RWPE1 (cell line): ENCODE measurements around the gene HSPA12A.

Experiments used
- CTCF ChIA-PET: fragments of 350-600 bp; sonication (Branson Sonifier 250); formaldehyde crosslinking; extraction: SDS; loops from one replicate; lab custom pipeline; 2021; lab: Yijun Ruan, JAX
- POLR2A ChIA-PET: fragments of 400-600 bp; formaldehyde crosslinking; extraction: SDS; loops from one replicate; lab custom pipeline; 2020; ENCODE audit warnings: antibody characterized with exemption; ENCODE audit not compliant: low non-redundant PET; lab: Yijun Ruan, JAX
- DNase-seq: peaks from one replicate; pipeline ENCODE4 v3.0.0; 2012; ENCODE audit warnings: low spot score
- H3K27ac ChIP-seq: fragments of 450-650 bp; 2 replicates; pipeline ENCODE4 v1.5.1; 2017
- TF ChIP-seq, protein P1 (sequence below): fragments of 450-650 bp; conservative IDR thresholded peaks from 2 replicates; pipeline ENCODE4 v1.5.1; 2017; ENCODE audit warnings: low read depth, mild to moderate bottlenecking

HSPA12A gene

DNA sequence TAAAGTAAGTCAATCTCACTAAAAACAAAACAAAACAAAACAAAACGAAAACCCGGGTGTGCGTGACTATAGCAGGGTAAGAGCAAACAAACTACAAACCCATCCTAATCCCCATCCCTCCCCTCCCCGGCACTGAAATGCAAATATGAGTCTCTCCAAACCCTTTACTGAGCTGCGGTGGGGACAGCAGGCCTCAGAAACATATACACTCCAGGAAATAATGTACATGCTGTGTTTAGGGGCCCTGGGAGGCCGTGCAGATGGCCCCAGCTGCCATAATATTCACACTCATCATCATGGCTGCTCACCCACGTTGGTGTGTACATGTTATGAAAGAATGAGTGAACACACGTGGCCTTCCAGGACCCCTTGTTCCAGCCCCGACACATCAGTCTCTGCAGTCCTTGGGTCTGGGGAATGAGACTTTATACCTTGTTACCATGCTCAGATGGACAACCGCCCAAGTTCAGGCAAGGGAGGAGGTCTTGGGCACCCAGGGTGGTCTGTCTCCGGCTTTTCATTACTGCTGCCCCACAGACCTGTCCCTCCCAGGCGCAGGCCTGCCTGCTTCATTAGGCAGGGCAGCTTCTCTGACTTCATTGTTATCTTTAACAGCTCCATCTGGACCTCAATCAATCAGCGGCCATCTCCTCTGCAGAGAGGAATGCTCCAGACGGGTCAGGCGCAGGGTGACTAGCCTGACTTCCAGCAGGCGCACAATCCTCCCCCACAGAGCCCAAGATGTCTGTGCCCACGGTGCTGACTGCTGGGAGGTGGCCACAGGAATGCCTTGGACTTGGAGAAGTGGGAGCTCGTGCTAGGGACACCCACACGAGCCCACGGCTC, 20.6 kb downstream of the HSPA12A start:
- ChIA-PET CTCF (no interaction called here), POLR2A (no interaction called here)
- H3K27ac ChIP-seq: no peak overlapping the region
- TF ChIP-seq, protein P1, sequence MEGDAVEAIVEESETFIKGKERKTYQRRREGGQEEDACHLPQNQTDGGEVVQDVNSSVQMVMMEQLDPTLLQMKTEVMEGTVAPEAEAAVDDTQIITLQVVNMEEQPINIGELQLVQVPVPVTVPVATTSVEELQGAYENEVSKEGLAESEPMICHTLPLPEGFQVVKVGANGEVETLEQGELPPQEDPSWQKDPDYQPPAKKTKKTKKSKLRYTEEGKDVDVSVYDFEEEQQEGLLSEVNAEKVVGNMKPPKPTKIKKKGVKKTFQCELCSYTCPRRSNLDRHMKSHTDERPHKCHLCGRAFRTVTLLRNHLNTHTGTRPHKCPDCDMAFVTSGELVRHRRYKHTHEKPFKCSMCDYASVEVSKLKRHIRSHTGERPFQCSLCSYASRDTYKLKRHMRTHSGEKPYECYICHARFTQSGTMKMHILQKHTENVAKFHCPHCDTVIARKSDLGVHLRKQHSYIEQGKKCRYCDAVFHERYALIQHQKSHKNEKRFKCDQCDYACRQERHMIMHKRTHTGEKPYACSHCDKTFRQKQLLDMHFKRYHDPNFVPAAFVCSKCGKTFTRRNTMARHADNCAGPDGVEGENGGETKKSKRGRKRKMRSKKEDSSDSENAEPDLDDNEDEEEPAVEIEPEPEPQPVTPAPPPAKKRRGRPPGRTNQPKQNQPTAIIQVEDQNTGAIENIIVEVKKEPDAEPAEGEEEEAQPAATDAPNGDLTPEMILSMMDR: no peak
- no peak for DNase-seq

DNA sequence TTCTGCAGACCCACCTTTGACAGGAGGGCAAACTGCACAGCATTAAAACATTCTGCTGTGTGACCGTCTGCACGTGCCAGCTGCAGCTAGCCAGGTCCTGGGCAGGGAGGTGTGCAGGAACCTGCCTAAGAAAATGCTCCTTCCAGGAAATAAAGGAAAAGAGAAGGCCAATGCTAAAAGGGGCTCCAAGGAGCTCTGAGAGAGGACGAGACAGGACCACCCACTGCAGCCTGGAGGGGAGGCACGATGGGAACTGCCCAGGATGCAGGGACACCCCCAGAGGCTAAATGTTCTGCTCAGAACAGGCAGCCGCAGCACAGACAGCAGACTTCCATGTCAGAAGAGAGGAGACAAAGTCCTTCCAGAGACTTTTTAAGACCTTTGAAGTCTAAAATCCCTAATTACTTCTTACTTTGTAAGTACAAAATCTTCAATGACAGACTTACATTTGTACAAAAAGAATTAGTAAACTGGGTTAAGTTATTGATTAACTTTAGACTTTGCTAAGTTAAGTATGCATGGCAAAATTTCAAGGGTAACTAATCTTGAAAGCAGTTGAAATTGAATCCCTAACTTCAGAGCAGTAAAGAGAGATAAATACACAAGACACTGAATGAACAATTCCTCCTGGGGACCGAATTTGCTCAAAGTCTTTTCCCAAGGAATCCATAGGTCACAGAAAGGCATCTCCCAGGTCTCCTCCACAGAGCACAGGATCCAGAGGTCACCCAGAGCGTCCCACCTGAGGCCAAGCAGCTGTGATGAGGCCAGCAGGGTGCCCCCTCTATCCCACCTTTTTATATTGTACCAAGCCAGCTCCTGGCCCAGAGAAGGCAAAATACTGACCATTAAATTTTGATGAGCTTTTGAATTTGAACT, 21.5 kb downstream of the HSPA12A start:
- DNase-seq: no peak
- no peak overlapping the region for H3K27ac ChIP-seq
- TF ChIP-seq, protein P1: no peak
- POLR2A ChIA-PET: no interaction called here
- CTCF ChIA-PET: interaction anchor here (0.6 kb wide), 1 partner anchor 198 kb away, joined by 3 read pairs; no protein-coding TSS in a partner anchor

DNA sequence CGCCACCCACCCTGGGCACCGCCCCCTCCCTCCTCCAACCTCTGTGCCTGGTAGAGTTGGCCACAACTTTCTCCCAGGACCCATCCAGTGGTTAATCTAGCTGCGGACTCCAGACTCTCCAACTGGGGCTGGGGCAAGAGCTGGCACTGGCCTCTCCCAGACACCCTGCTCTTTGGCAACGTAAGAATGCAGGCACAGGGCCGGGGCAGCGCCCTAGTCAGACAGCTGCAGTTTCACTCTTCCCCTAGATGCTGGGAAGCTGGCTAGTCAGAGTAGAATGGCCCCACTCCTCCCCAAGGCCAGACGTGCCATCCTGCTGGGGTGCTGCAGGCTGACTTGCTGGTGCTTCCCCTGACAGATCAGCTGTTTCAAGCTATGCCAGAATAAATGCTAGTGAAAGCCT, 22.1 kb downstream of the HSPA12A start:
- no peak overlapping the region for H3K27ac ChIP-seq
- POLR2A ChIA-PET: no interaction called here
- no peak for DNase-seq
- CTCF ChIA-PET: interaction anchor here (0.6 kb wide), 1 partner anchor 197 kb away, joined by 3 read pairs; no protein-coding TSS in a partner anchor
- TF ChIP-seq, protein P1: no peak

DNA sequence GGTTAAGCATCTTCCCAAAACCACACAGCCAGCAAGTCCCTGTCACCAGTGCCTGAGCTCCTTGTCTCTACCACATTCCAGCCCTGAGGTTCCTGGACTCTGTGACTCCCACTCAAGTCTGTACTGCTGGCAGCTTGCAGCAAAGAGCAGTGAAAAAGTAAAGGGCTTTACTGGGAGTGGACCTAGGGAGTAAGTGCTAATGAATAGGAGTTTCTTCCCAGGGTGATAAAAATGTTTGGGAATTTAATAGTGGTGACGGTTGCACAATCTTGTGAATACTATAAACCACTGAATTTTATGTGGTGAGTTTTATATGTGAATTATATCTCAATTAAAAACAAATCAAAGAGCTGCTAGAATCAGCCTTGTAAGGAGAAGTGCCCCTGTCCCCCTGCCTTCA, 22.6 kb downstream of the HSPA12A start:
- CTCF ChIA-PET: no interaction called here
- H3K27ac ChIP-seq: no peak overlapping the region
- POLR2A ChIA-PET: no interaction called here
- DNase-seq: no peak
- TF ChIP-seq, protein P1: no peak

DNA sequence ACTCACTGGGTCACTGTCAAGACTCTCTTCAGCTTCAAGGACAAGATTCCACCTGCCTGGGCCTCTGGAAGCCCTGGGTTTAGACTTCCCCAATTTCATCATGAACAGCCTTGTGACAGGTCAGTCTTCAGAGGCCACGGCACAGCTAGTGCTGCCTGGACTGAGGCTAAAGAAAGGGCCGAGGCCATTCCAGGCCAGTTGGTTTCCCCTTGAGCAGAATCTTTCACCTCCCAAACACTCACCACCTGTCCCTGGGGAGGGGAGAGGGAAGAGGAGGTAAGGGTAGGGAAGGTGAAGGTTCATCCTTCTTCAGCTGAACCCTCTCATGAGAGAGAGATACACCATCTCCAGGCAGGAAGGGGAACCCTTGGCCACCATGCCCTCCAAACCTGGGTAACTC, 24.3 kb downstream of the HSPA12A start:
- ChIA-PET POLR2A (no interaction called here), CTCF (no interaction called here)
- TF ChIP-seq, protein P1: no peak

DNA sequence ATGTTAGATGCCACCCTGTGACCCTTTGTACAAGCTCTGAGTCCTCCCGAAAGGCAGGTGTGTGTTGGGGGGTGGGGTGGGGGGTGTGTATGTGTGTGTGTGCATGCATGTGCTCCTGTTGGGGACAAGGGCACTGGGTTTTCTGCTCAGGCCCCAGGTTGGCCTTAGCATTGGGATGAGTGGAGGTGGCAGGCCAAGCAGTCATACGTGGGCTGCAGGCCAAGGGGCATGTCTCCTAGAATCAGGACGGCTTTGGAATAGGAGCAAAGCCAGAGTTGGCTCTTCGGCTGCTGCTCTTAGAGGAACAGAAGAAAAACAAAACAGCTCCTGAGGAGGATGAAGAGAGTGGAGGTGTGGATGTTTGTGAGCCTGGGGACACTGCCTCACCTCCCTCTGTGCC, 26.0 kb downstream of the HSPA12A start:
- POLR2A ChIA-PET: no interaction called here
- H3K27ac ChIP-seq: no peak overlapping the region
- DNase-seq: no peak
- CTCF ChIA-PET: no interaction called here
- TF ChIP-seq, protein P1: no peak

More for the DNA sequence above, 24.3 kb downstream of the HSPA12A start:
- no peak for DNase-seq
- no peak overlapping the region for H3K27ac ChIP-seq
